Mesothelial cell of epicardium (in vitro differentiated cells): Measurements from ENCODE around the gene EPB41L4A. TPM values are rescaled to one million over a fixed set of nuclear protein-coding genes. Genes with fewer than 3 reads are reported as not detected.
"Not testable (repeated sequence)": the region's sequence is repeated elsewhere in the genome, so short reads cannot be mapped to it uniquely, and the experiment has no call there.

Experiments used
- DNase-seq, 2 experiments: peaks; one replicate each; pipeline ENCODE4 v3.0.0; 2021; ENCODE audit warnings: low spot score in 2 of 2; ENCODE audit not compliant: unreplicated experiment in 2 of 2
- H3K27ac Mint-ChIP-seq: 2 replicates; pipeline ENCODE4 v1.8.0; 2021; ENCODE audit warnings: mixed read lengths
- H3K27me3 Mint-ChIP-seq: 2 replicates; pipeline ENCODE4 v1.8.0; 2021; ENCODE audit warnings: low read depth, mixed read lengths
- H3K36me3 Mint-ChIP-seq: 2 replicates; pipeline ENCODE4 v1.8.0; 2021; ENCODE audit warnings: mixed read lengths
- H3K4me1 Mint-ChIP-seq: 2 replicates; pipeline ENCODE4 v1.8.0; 2021; ENCODE audit warnings: mixed read lengths
- H3K4me3 Mint-ChIP-seq: 2 replicates; pipeline ENCODE4 v1.8.0; 2021; ENCODE audit warnings: mild to moderate bottlenecking, moderate library complexity, mixed read lengths
- H3K9me3 Mint-ChIP-seq: 2 replicates; pipeline ENCODE4 v1.8.0; 2021; ENCODE audit warnings: mixed read lengths
- CTCF ChIP-seq: fragments of 200-600 bp; sonication (generic); IDR thresholded peaks from one replicate; pipeline ENCODE4 v1.5.0; 2021; ENCODE audit warnings: antibody characterized with exemption; ENCODE audit not compliant: unreplicated experiment
- total RNA-seq: library from RNA; stranded (reverse); gene quantifications from 3 replicates; pipeline ENCODE4 v1.2.1, GENCODE V29; 2021

EPB41L4A gene
- total RNA-seq, 1 donor from 2014 or later: 39.3 TPM

DNA sequence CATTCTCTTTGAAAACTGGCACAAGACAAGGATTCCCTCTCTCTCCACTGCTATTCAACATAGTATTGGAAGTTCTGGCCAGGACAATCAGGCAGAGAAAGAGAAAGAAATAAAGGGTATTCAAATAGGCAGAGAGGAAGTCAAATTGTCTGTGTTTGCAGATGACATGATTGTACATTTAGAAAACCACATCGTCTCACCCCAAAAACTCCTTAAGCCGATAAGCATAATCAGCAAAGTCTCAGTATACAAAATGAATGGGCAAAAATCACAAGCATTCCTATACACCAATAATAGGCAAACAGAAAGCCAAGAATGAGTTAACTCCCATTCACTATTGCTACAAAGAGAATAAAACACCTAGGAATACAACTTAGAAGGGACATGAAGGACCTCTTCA is 21.0 kb upstream of the EPB41L4A start:
- Mint-ChIP-seq H3K4me1 (no peaks in the 10 kb centered on the region), H3K4me3 (no peak overlapping the region), H3K9me3 (peaks cover 34% of the 10 kb centered on the region), H3K36me3 (peaks cover 2% of the 10 kb centered on the region), H3K27me3 (no peaks in the 10 kb centered on the region), H3K27ac (no peak overlapping the region)
- no peak for DNase-seq
- no peak for TF ChIP-seq CTCF

DNA sequence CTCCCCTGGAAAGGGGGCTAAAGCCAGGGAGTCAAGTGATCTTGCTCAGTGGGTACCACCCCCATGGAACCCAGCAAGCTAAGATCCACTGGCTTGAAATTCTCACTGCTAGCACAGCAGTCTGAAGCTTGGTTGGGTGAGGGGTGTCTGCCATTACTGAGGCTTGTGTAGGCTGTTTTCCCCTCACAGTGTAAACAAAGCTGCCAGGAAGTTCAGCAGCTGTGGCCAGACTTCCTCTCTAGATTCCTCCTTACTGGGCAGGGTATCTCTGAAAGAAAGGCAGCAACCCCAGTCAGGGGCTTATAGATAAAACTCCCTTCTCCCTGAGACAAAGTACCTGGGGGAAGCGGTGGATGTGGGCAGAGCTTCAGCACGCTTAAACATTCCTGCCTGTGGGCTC is 17.1 kb upstream of the EPB41L4A start:
- TF ChIP-seq CTCF: no peak
- no peak overlapping the region for H3K4me3 Mint-ChIP-seq
- no peaks in the 10 kb centered on the region for H3K4me1 Mint-ChIP-seq
- no peak for DNase-seq
- peaks cover under 1% of the 10 kb centered on the region for H3K36me3 Mint-ChIP-seq
- no peak overlapping the region for H3K27ac Mint-ChIP-seq
- no peaks in the 10 kb centered on the region for H3K27me3 Mint-ChIP-seq
- peaks cover 46% of the 10 kb centered on the region for H3K9me3 Mint-ChIP-seq

GRCh38 chr5:112434641-112435040 is 15.6 kb upstream of the EPB41L4A start:
- H3K27me3 Mint-ChIP-seq: no peaks in the 10 kb centered on the region
- peaks cover 34% of the 10 kb centered on the region for H3K9me3 Mint-ChIP-seq
- H3K4me1 Mint-ChIP-seq: no peaks in the 10 kb centered on the region
- no peak for TF ChIP-seq CTCF
- no peak overlapping the region for H3K4me3 Mint-ChIP-seq
- DNase-seq: no peak
- H3K36me3 Mint-ChIP-seq: no peaks in the 10 kb centered on the region
- no peak overlapping the region for H3K27ac Mint-ChIP-seq

- H3K4me1 Mint-ChIP-seq, H3K9me3 Mint-ChIP-seq, H3K27ac Mint-ChIP-seq, H3K4me3 Mint-ChIP-seq, H3K36me3 Mint-ChIP-seq, DNase-seq: not testable (repeated sequence)
- peaks cover 13% of the 10 kb centered on the region for H3K27me3 Mint-ChIP-seq
These were observed 7.1 kb upstream of the EPB41L4A start for GRCh38 chr5:112426202-112426601.

DNA sequence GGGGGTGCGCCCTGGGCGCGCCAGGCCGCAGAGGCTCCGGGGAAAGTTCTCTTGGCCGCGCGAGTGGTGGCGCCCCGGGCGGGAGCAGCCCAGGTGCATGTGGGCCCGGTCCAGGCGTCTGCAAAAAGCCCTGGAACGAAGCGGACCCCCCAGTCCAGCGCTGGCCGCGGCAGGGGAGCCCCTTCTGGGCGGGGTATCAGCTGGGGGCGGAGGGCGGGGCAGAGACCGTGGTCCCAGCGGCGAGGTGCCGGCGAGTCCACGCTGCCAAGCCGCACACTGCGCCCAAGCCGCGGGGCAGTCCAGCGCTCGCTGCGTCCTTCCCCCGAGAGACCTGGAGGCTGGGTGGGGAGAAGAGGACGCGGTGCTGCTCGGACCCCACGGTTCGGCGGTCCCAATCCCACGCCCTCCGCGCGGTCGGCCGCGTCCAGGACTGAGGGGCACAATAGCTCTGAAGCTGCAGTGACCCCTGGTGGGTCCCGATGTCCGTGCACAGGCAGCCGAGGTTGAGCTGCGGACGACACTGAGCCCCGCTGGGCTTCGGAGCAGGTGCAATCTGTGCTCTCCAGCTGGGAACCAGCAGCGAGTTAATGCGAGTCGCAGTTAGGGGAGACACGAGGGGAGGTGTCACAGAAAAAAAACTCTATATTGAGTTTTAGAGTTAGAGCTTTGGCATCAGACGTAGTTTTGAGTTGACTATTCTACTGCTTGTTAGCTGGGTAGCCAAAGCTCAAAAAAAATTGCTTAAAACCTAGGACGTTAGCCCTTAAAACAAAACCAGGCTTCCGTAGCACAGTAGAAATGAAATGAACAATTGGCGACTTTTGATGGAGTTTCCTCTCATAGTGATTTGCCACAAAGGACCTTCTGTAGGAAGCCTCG is 1.1 kb upstream of the EPB41L4A start:
- peak; percentile 83 for TF ChIP-seq CTCF
- Mint-ChIP-seq H3K9me3 (no peaks in the 10 kb centered on the region), H3K4me1 (peaks cover 23% of the 10 kb centered on the region), H3K27me3 (peaks cover 17% of the 10 kb centered on the region), H3K36me3 (no peaks in the 10 kb centered on the region), H3K4me3 (peak overlapping the region; percentile 73), H3K27ac (no peak overlapping the region)
- peak; percentile 62 to 88 for DNase-seq

DNA sequence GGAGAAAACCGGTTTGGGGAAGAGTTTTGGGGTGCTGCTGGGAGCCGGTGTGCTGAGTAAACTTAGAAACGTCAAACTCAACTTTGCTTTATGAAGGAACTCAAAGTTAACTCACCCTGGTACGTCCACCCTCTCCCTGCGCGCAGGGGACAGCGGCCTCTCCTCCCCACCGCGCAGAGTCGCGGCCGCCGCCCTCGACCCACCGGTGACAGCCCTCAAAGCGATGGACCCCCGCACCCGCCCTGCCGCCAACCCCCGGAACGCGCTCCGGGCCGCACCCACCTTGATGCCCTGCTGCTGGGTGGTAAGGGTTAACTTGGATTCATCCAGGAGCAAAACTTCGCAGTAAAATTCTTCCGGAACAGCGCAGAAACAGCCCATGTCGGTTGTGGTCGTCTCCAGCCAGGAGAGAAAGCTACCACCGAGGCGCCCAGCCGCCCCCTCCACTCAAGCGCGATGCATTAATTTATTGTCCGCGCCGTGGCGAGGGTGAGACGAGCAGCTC is 366 bp downstream of the EPB41L4A start:
- Mint-ChIP-seq H3K4me3 (peak overlapping the region; percentile 73), H3K27ac (peak overlapping the region; percentile 78), H3K4me1 (peaks cover 19% of the 10 kb centered on the region), H3K9me3 (no peaks in the 10 kb centered on the region), H3K27me3 (peaks cover 17% of the 10 kb centered on the region), H3K36me3 (no peaks in the 10 kb centered on the region)
- TF ChIP-seq CTCF: no peak
- DNase-seq: peak in 1 of 2 experiments; percentile 50
